Activated CD4-positive, alpha-beta T cell treated with anti-CD3 and anti-CD28 coated beads for 36 hours (primary cell): ENCODE results near the gene PLPPR3. TPM values are rescaled to one million over a fixed set of nuclear protein-coding genes. Genes with fewer than 3 reads are reported as not detected.
"Not testable (repeated sequence)": the region's sequence is repeated elsewhere in the genome, so short reads cannot be mapped to it uniquely, and the experiment has no call there.

ENCODE experiments used
- ATAC-seq: fragments of 200-7000 bp; cut with Tn5 transposase; one replicate; pipeline ENCODE4 v1.10.0; 2021; ENCODE audit warnings: mild to moderate bottlenecking, moderate library complexity
- CTCF ChIA-PET: fragments of 350-600 bp; sonication (Branson Sonifier 250); formaldehyde crosslinking; loops from one replicate; lab custom pipeline; 2021; ENCODE audit warnings: antibody characterized with exemption; lab: Charles Lee
- POLR2A ChIA-PET: fragments of 350-600 bp; sonication (Branson Sonifier 250); formaldehyde crosslinking; loops from one replicate; lab custom pipeline; 2021; ENCODE audit warnings: antibody characterized with exemption, inconsistent platforms; lab: Charles Lee
- DNase-seq: peaks from one replicate; pipeline ENCODE4 v3.0.0-alpha.2; 2020
- H3K27ac Mint-ChIP-seq: one replicate; pipeline ENCODE4 v1.8.0; 2021; ENCODE audit warnings: mixed read lengths
- H3K27me3 Mint-ChIP-seq: one replicate; pipeline ENCODE4 v1.8.0; 2021; ENCODE audit warnings: mixed read lengths
- H3K36me3 Mint-ChIP-seq: one replicate; pipeline ENCODE4 v1.8.0; 2021; ENCODE audit warnings: low read depth, mixed read lengths
- H3K4me1 Mint-ChIP-seq: one replicate; pipeline ENCODE4 v1.8.0; 2021; ENCODE audit warnings: mixed read lengths
- H3K4me3 Mint-ChIP-seq: one replicate; pipeline ENCODE4 v1.8.0; 2021; ENCODE audit warnings: mild to moderate bottlenecking, moderate library complexity, mixed read lengths
- H3K9me3 Mint-ChIP-seq: one replicate; pipeline ENCODE4 v1.8.0; 2021; ENCODE audit warnings: low read depth, mixed read lengths
- intact Hi-C, 2 experiments: fragments of 100-400 bp; cut with DNase I in 1 of 2; cut with micrococcal nuclease in 1 of 2; formaldehyde crosslinking; loops; one replicate each; pipeline versions ENCODE4 v1.14.2 to v1.15.1; 2022 to 2024; cut with DNase I, micrococcal nuclease
- total RNA-seq, 2 experiments: library from RNA; stranded (reverse); gene quantifications; one replicate each; pipeline ENCODE4 v1.2.3, GENCODE V29; 2021

Gene PLPPR3
- total RNA-seq, 2 experiments from 2014 or later: not detected

DNA sequence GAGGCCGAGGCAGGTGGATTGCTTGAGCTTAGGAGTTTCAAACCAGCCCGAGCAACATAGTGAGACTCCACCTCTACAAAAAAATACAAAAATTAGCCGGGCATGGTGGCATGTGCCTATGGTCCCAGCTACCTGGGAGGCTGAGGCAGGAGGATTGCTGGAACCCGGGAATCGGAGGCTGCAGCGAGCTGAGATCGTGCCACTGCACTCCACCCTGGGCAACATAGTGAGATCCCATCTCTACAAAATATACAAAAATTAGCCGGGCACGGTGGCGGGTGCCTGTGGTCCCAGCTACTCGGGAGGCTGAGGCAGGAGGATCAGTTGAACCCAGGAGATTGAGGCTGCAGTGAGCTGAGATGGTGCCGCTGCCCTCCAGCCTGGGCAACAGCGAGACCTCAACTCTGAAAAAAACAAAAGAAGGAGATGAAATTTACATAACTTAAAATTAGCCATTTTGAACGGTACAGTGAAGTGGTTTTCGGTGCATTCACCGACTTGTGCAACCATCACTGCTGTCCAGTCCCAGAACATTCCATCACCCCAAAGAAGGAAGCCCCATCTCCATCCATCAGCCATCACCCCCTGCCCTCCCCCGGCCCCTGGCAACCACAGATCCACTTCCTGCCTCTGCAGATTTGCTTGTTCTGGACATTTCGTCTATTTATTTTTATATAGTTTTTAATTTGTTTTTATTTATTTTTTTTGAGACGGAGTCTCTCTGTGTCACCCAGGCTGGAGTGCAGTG is 4.3 kb upstream of the PLPPR3 start:
- Mint-ChIP-seq H3K4me3 (no peak overlapping the region), H3K27ac (no peak overlapping the region), H3K36me3 (no peaks in the 10 kb centered on the region), H3K9me3 (no peaks in the 10 kb centered on the region), H3K27me3 (peaks cover 13% of the 10 kb centered on the region), H3K4me1 (no peaks in the 10 kb centered on the region)
- DNase-seq (no peak), ATAC-seq (no peak)
- CTCF ChIA-PET: interaction anchor here (0.7 kb wide), 1 partner anchor 63 kb away, joined by 3 read pairs; no protein-coding TSS in a partner anchor
- intact Hi-C loops: no loop called here
- POLR2A ChIA-PET: interaction anchor here (0.6 kb wide), 1 partner anchor 24 kb away, joined by 3 read pairs; no protein-coding TSS in a partner anchor

DNA sequence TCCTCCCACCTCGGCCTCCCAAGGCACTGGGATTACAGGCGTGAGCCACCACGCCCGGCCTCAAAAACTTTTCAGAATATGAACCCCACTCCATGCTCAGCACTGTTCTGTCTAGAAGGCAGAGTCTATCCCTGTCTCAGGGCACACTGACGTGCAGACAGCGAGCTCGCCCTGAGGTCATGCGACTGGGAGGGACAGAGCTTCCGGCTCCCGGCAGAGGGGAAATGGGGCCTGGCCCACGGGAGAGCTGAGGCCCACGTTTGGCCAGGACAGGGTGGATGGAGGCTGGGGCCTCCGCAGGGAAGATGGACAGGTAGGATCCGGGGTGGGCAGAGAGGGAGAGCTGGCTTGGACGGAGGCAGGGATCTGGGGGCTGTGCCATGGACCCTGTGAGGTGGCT is 3.1 kb upstream of the PLPPR3 start:
- Mint-ChIP-seq H3K4me1 (no peaks in the 10 kb centered on the region), H3K4me3 (no peak overlapping the region), H3K27ac (no peak overlapping the region), H3K36me3 (no peaks in the 10 kb centered on the region), H3K27me3 (peaks cover 13% of the 10 kb centered on the region), H3K9me3 (no peaks in the 10 kb centered on the region)
- ATAC-seq (no peak), DNase-seq (no peak)
- ChIA-PET CTCF (no interaction called here), POLR2A (interaction anchor here (0.6 kb wide), 1 partner anchor 23 kb away, joined by 3 read pairs; no protein-coding TSS in a partner anchor)
- intact Hi-C loops: no loop called here

- Mint-ChIP-seq H3K27ac (no peak overlapping the region), H3K27me3 (peaks cover 13% of the 10 kb centered on the region), H3K4me1 (no peaks in the 10 kb centered on the region), H3K36me3 (no peaks in the 10 kb centered on the region), H3K9me3 (no peaks in the 10 kb centered on the region), H3K4me3 (no peak overlapping the region)
- ATAC-seq: no peak
- ChIA-PET POLR2A (no interaction called here), CTCF (interaction anchor here (0.6 kb wide), 1 partner anchor 30 kb away, joined by 3 read pairs; no protein-coding TSS in a partner anchor)
- DNase-seq: no peak
- intact Hi-C loops: no loop called here
Measured at GRCh38 chr19:823565-824121, 1.9 kb upstream of the PLPPR3 start.

DNA sequence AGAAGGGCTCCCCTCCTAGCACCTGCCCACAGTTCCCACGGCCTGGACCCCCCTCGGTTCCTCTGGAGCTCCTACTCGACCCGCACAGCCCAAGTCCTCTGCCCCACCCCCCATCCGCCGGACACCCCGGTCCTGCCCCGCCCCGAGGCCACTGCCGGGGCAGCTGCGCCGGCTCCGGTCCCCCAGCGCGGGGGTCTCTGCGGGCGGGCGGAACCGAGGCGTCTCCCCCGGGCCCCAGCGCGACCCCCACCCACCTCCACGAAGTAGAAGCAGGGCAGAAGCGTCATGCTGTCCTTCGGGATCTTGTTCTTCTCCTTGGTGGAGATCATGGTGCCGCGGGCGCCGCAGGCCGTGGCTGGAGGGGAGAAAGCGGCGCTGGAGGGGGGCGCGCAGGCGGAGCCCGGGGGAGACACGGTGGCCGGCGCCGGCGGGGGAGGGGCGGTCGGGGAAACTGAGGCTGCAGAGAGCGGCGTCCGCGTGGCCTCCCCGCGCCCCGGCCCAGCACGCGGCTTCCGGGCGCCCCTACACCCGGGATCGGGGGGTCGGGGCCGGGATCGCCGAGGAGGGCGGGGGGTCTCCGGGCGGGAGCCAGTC is 427 bp downstream of the PLPPR3 start:
- intact Hi-C loops: no loop called here
- DNase-seq (no peak), ATAC-seq (no peak)
- Mint-ChIP-seq H3K27me3 (peaks cover 13% of the 10 kb centered on the region), H3K27ac (no peak overlapping the region), H3K9me3 (no peaks in the 10 kb centered on the region), H3K4me3 (no peak overlapping the region), H3K4me1 (no peaks in the 10 kb centered on the region), H3K36me3 (peaks cover 4% of the 10 kb centered on the region)
- ChIA-PET CTCF (no interaction called here), POLR2A (no interaction called here)

DNA sequence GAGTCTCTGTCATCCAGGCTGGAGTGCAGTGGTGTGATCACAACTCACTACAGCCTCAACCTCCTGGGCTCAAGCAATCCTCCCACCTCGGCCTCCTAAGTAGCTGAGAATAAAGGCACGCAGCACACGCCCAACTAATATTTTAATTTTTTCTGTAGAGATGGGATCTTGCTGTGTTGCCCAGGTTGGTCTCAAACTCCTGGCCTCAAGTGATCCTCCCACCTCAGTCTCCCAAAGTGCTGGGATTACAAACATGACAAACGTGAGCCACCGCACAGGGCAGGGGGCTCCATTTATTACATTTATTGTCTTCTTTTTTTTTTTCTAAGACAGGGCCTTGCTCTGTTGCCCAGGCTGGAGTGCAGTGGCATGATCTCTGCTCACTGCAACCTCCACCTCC is 1.5 kb downstream of the PLPPR3 start:
- intact Hi-C loops: not testable (repeated sequence)

GRCh38 chr19:816500-816857 is 5.3 kb downstream of the PLPPR3 start:
- DNase-seq: no peak
- Mint-ChIP-seq H3K4me3 (no peak overlapping the region), H3K9me3 (no peaks in the 10 kb centered on the region), H3K36me3 (peaks cover 26% of the 10 kb centered on the region), H3K27ac (no peak overlapping the region), H3K27me3 (no peaks in the 10 kb centered on the region), H3K4me1 (no peaks in the 10 kb centered on the region)
- no peak for ATAC-seq
- ChIA-PET CTCF (no interaction called here), POLR2A (no interaction called here)
- intact Hi-C loops: no loop called here

More for the DNA sequence above, 1.5 kb downstream of the PLPPR3 start:
- H3K27ac Mint-ChIP-seq, ATAC-seq, DNase-seq, POLR2A ChIA-PET, H3K4me1 Mint-ChIP-seq, CTCF ChIA-PET, H3K9me3 Mint-ChIP-seq, H3K4me3 Mint-ChIP-seq, H3K36me3 Mint-ChIP-seq: not testable (repeated sequence)
- H3K27me3 Mint-ChIP-seq: peaks cover 13% of the 10 kb centered on the region

DNA sequence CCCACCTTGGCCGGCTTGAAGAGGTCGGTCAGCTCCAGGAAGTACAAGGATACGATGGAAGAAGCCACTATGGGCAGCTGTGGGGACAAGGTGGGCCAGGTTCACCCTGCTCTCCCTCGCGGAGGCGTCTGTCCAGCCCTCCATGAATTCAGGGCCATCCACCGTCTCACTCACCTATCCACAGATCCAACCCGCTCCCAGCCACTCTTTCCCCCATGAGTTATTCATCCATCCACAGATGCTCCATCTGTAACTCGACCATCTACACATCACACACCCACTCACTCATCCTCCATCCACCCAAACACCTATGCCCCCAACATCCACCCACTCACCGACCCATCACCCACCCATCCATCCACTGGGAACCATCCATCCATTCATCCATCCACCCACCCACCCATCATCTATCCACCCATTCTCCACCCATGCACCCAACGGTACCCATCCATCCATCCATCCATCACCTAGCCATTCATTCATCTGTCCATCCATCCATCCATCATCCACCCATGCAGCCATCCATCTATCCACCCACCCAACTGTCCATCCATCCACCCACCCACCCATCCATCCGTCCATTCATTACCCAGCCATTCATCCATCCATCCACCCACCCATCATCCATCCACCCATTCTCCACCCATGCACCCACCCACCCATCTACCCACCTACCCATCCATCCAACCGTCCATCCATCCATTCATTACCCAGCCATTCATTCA is 5.8 kb downstream of the PLPPR3 start:
- Mint-ChIP-seq H3K36me3 (peaks cover 28% of the 10 kb centered on the region), H3K27ac (no peak overlapping the region), H3K9me3 (no peaks in the 10 kb centered on the region), H3K27me3 (no peaks in the 10 kb centered on the region), H3K4me3 (no peak overlapping the region), H3K4me1 (no peaks in the 10 kb centered on the region)
- no peak for DNase-seq
- POLR2A ChIA-PET: no interaction called here
- CTCF ChIA-PET: no interaction called here
- no peak for ATAC-seq
- intact Hi-C loops: loop anchor here in 1 of 2 experiments (2.0 kb wide), 1 partner anchor 15 kb away; no protein-coding TSS in a partner anchor

DNA sequence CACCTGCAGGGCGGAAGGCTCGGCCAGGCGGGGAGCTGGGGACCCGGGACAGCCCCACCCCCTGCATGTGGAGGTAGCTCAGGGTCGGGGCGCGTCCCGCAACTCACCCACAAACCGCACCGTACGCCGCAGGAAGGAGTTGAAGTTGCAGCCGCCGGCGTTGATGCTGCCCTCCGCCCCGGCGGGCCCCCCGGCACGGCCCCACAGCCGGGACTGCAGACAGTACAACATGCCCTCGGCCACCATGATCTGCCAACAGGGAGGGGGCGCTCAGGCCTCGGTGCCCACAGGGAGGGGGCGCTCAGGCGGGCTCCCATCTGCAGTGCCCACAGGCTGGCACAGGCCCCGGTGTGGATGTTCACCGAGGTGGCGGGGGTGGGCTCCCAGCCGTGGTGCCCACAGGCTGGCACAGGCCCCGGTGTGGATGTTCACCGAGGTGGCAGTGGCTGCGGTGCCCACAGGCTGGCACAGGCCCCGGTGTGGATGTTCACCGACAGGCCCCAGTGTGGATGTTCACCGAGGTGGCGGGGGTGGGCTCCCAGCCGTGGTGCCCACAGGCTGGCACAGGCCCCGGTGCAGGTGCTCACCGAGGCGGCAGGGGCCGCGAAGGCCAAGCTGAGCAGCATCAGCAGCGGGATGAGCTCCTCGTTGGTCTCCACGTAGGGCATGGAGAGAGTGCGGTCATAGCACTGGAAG is 6.5 kb downstream of the PLPPR3 start:
- DNase-seq (no peak), ATAC-seq (no peak)
- Mint-ChIP-seq H3K27me3 (no peaks in the 10 kb centered on the region), H3K4me1 (no peaks in the 10 kb centered on the region), H3K36me3 (peaks cover 31% of the 10 kb centered on the region), H3K9me3 (no peaks in the 10 kb centered on the region), H3K27ac (no peak overlapping the region), H3K4me3 (no peak overlapping the region)
- intact Hi-C loops: loop anchor here in 1 of 2 experiments (2.0 kb wide), 1 partner anchor 14 kb away; no protein-coding TSS in a partner anchor
- ChIA-PET POLR2A (interaction anchor here (1.3 kb wide), 1 partner anchor 12 kb away, joined by 4 read pairs; no protein-coding TSS in a partner anchor), CTCF (no interaction called here)

- H3K4me3 Mint-ChIP-seq: no peak overlapping the region
- CTCF ChIA-PET: no interaction called here
Measured at GRCh38 chr19:814152-815078, 7.3 kb downstream of the PLPPR3 start.

More at GRCh38 chr19:814152-815078, 7.3 kb downstream of the PLPPR3 start:
- peak; percentile 16 for ATAC-seq
- intact Hi-C loops: loop anchor here in 1 of 2 experiments (2.0 kb wide), 1 partner anchor 14 kb away; no protein-coding TSS in a partner anchor
- H3K36me3 Mint-ChIP-seq: peaks cover 39% of the 10 kb centered on the region
- H3K27ac Mint-ChIP-seq: no peak overlapping the region
- no peaks in the 10 kb centered on the region for H3K27me3 Mint-ChIP-seq
- POLR2A ChIA-PET: interaction anchor here (0.7 to 1.3 kb wide), 2 partner anchors 11 to 12 kb away, joined by 3 to 4 read pairs; no protein-coding TSS in a partner anchor
- no peaks in the 10 kb centered on the region for H3K4me1 Mint-ChIP-seq
- DNase-seq: no peak
- H3K9me3 Mint-ChIP-seq: no peaks in the 10 kb centered on the region
